GM12872 (cell line): Measurements from ENCODE around the gene TBC1D4.

Experiments used
- CTCF ChIP-seq: IDR thresholded peaks from 3 replicates; pipeline ENCODE4 v1.5.1; 2011; ENCODE audit warnings: low read depth, mild to moderate bottlenecking, low read length, moderate library complexity; ENCODE audit not compliant: insufficient read depth

The TBC1D4 gene

DNA sequence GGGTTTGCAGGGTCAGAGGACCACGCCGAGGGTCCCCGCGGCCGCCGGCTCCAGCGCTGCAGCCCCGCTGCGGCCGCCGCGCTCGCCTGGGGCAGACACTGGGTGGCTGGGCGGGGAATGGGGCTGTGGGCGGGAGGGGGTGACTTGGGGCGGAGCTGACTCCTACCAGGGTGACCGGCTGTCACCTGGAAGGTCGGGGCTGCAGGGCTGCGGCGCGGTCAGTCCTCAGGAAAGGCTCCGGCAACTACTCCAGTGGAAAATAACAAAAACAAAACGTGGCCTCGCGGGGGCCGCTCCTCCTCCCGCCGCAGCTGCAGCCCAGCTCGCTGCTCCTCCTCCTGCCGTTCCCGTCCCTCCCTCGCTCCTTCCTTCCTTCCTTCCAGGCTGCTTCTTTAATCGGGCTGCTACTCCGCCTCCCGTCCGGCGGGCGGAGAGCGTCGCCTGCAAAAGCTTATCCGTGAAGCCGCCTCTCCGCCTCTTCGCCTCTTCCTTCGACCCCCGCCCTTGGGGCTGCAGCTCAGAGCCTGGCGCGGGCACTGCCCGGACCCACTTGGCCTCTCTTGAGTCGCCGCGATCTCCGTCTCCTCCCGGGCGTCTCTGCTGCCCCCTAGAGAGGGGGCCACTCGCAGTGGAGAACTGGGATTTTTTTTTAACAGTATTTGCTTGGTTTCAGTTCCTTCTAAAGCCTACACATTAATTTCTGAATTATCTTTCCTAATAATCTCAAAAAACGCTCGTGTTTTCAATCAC is at the start of gene TBC1D4:
Gene TBC1D4 (minus strand): TSS at position 100 of the 750 bp plus-strand sequence. CDS start 402 bp downstream, outside the sequence.
- TF ChIP-seq CTCF: peak; percentile 78

GRCh38 chr13:75530549-75530961 is 48.6 kb upstream of the TBC1D4 start:
- TF ChIP-seq CTCF: no peak

DNA sequence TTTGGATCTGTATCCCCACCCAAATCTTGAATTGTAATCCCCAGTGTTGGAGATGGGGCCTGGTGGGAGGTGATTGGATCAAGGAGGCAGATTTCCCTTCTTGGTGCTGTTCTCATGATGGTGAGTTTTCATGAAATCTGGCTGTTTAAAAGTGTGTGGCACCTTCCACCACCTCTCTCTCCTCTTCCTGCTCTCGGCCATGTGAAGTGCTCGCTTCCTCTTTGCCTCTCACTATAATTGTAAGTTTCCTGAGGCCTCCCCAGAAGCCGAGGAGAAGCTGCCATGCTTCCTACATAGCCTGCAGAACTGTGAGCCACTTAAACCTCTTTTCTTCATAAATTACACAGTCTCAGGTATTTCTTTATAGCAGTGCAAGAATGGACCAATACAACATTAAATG is 40.0 kb upstream of the TBC1D4 start:
- no peak for TF ChIP-seq CTCF

DNA sequence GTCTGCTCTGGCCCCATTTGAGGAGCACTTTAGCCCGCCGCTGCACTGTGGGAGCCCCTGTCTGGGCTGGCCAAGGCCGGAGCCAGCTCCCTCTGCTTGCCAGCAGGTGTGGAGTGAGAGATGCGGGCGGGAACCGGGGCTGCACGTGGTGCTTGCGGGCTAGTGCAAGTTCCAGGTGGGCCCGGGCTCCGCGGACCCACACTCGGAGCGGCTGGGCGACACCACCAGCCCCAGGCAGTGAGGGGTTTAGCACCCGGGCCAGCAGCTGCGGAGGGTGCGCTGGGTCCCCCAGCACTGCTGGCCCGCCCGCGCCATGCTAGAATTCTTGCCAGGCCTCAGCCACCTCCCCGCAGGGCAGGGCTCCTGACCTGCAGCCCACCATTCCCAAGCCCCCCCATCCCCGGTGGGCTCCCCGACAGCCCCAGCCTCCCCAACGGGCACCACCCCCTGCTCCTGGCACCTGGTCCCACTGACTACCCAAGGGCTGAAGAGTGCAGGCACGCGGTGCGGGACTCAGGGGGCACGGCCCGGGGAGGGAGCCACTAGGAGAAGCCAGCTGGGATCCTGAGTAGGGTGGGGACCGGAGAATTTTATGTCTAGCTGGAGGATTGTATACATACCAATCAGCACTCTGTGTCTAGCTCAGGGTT is 36.6 kb upstream of the TBC1D4 start:
- TF ChIP-seq CTCF: no peak

GRCh38 chr13:75514080-75514995 is 32.4 kb upstream of the TBC1D4 start:
- no peak for TF ChIP-seq CTCF

DNA sequence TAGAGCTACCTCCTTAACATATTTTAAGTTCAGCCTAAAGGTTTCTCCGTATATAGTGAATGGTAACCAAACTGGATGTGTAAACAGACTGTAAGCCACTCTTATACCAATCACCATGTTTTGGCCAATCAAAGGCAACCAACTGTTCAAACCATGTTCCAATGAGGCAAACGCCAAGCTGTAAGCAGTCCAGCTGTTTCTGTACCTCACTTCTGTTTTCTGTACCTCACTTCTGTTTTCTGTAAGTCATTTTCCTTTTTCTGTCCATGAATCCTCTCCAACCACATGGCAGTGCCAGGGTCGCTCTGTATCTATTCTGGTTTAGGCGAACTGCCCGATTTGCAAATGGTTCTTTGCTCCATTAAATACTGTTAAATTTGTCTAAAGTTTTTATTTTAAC is 31.3 kb upstream of the TBC1D4 start:
- TF ChIP-seq CTCF: no peak

DNA sequence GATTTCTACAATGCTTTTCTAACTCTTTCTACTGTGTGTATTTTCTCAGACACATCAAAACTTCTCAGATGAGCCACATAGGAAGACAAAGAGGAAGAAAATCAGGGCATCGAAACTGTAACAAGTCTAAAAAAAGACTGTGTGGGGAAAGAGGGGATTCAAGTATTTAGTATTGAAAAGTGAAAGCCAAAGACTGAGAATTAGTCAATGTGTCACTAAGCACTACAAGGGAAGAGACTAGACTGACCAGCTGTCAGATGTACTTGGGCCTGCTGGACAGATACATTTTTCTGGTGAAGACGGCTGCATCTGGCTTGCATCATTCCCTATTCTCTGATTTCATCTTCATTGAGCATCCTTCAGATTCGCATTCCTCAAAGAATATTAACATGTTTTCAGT is 30.3 kb upstream of the TBC1D4 start:
- no peak for TF ChIP-seq CTCF
